ENCODE measurements around the gene PTPDC1.
"Not testable (repeated sequence)": the region's sequence is repeated elsewhere in the genome, so short reads cannot be mapped to it uniquely, and the experiment has no call there.

Gene PTPDC1

GRCh38 chr9:94094219-94095145 is 10.2 kb downstream of the PTPDC1 start:
- DNase-seq, result not testable (repeated sequence)

GRCh38 chr9:94096819-94097577 is 12.7 kb downstream of the PTPDC1 start:
- DNase-seq, result no peak

- no peak for DNase-seq
Observed at GRCh38 chr9:94097788-94098414, 13.6 kb downstream of the PTPDC1 start.

GRCh38 chr9:94100152-94100879 is 16.1 kb downstream of the PTPDC1 start:
- no peak for DNase-seq

GRCh38 chr9:94101162-94101853 is 17.0 kb downstream of the PTPDC1 start:
- DNase-seq, result no peak

- DNase-seq, result no peak
Observed at GRCh38 chr9:94108584-94108983, 24.3 kb downstream of the PTPDC1 start.

GRCh38 chr9:94110821-94111252 is 26.6 kb downstream of the PTPDC1 start:
- no peak for DNase-seq

GRCh38 chr9:94111446-94111845 is 27.2 kb downstream of the PTPDC1 start:
- no peak for DNase-seq

GRCh38 chr9:94112716-94113465 is 28.6 kb downstream of the PTPDC1 start:
- no peak for DNase-seq

- DNase-seq, result not testable (repeated sequence)
Observed at GRCh38 chr9:94120088-94120487, 35.8 kb downstream of the PTPDC1 start.

- DNase-seq, result no peak
Observed at GRCh38 chr9:94120854-94121376, 36.7 kb downstream of the PTPDC1 start.

GRCh38 chr9:94126844-94127243 is 42.6 kb downstream of the PTPDC1 start:
- no peak for DNase-seq

GRCh38 chr9:94127806-94128205 is 43.5 kb downstream of the PTPDC1 start:
- DNase-seq, result no peak

- no peak for DNase-seq
Observed at GRCh38 chr9:94128580-94128979, 44.3 kb downstream of the PTPDC1 start.

- DNase-seq, result no peak
Observed at GRCh38 chr9:94134629-94135028, 50.4 kb downstream of the PTPDC1 start.

- no peak for DNase-seq
Observed at GRCh38 chr9:94135222-94135621, 51.0 kb downstream of the PTPDC1 start.

- no peak for DNase-seq
Observed at GRCh38 chr9:94139672-94140417, 55.6 kb downstream of the PTPDC1 start.

- no peak for DNase-seq
Observed at GRCh38 chr9:94140418-94140780, 56.1 kb downstream of the PTPDC1 start.

GRCh38 chr9:94140791-94141790 is 56.8 kb downstream of the PTPDC1 start:
- no peak for DNase-seq

Measured in activated naive CD4-positive, alpha-beta T cell (primary cell).